Measurements from ENCODE around the gene GAS6.

The GAS6 gene

DNA sequence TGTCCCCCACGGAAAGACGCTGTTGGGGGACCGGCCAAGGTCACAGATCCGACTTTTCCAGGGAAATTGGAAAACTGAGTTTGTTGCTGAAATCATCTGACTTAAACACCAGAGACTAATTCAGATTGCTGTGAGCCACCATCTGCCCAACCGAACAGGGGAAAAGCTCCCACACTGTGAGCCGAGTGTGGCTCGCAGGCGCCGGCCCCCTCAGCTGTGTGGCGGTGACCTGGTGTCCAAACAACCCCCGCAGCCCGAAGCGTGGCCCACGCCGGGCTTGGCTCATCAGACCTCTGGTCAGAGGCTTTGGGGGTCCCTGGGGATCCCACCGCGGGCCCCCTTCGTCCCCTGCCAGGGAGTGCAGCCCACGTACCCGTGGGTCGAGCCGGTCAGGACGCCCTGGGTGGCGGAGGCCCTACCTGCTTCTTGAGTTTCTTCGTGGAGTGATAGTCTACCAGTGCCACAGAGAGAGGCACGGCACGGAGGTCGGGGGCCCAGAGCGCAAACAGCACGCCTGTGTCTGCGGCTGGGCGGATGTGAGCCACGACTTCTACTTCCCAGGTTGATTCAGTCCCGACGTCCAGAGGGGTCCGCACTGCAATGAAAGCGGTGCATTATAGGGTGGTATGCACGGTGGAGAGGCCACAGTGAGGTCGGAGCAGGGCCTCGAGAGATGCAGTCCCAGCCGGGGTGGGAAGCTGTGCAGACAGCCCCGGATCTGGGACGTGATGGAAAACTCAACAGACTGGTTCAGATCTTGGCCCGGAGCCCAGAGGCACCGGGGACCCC lies 40.7 kb downstream of the GAS6 start:
- no peaks in the 10 kb centered on the region for H3K27me3 ChIP-seq (replicated peaks)
- in situ Hi-C loops (cut with HindIII; ENCODE audit: low pct_ligation_motif_present, low sequenced_read_pairs): no loop called here
- H3K4me3 ChIP-seq (ENCODE audit: low read depth, low read length): no peak overlapping the region
- no peak for DNase-seq
- TF ChIP-seq, protein P1, sequence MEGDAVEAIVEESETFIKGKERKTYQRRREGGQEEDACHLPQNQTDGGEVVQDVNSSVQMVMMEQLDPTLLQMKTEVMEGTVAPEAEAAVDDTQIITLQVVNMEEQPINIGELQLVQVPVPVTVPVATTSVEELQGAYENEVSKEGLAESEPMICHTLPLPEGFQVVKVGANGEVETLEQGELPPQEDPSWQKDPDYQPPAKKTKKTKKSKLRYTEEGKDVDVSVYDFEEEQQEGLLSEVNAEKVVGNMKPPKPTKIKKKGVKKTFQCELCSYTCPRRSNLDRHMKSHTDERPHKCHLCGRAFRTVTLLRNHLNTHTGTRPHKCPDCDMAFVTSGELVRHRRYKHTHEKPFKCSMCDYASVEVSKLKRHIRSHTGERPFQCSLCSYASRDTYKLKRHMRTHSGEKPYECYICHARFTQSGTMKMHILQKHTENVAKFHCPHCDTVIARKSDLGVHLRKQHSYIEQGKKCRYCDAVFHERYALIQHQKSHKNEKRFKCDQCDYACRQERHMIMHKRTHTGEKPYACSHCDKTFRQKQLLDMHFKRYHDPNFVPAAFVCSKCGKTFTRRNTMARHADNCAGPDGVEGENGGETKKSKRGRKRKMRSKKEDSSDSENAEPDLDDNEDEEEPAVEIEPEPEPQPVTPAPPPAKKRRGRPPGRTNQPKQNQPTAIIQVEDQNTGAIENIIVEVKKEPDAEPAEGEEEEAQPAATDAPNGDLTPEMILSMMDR (IDR thresholded peaks at IDR 0.05; ENCODE audit: low read depth, low read length, missing control alignments): no peak
- H3K36me3 ChIP-seq (replicated peaks): no peaks in the 10 kb centered on the region
- H3K27ac ChIP-seq: no peak overlapping the region

DNA sequence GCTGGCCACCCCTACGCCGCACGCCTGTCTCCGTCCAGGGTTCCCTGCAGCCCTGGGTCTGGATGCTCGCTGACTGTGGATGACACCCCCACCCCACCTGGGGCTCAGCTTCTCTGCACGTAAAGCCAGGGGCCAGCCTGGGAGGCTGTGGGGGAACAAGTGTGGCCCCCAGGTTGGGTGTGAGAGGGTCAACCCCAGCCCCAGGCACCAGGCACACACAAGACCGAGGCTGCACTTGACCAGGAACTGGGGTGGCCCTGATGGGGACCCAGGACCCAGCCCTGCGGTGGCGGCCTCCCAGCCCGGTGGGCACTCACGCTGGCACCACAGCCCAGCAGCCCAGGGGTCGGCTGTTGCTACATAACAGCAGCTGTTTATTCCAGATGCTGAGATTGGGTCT lies 41.6 kb downstream of the GAS6 start:
- Histone ChIP-seq H3K36me3 (replicated peaks) (no peaks in the 10 kb centered on the region), H3K27me3 (replicated peaks) (no peaks in the 10 kb centered on the region), H3K27ac (no peak overlapping the region)

DNA sequence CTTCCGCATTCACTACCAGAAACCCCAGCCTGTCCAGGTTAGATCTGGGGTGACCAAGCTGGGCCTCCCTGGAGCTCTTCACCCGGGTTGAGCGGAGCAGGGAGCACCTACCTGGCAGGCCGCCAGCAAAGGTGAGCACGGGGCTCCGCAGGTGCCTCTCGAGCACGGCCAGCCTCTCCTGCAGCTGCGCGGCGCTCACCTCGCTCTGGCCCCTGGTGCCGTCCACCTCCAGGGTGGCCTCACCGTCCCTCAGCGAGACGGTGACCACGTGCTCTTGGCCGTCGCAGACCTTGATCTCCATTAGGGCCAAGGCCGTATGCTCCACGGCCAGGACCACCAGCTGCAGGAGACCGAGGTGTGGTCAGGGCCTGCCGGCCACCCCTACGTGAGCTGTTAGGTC lies 42.0 kb downstream of the GAS6 start:
- H3K4me3 ChIP-seq (ENCODE audit: low read depth, low read length): no peak overlapping the region
- DNase-seq: no peak
- TF ChIP-seq, protein P1 (IDR thresholded peaks at IDR 0.05; ENCODE audit: low read depth, low read length, missing control alignments): no peak
- peak overlapping the region; percentile 90 for H3K27ac ChIP-seq
- H3K36me3 ChIP-seq (replicated peaks): no peaks in the 10 kb centered on the region
- in situ Hi-C loops (cut with HindIII; ENCODE audit: low pct_ligation_motif_present, low sequenced_read_pairs): no loop called here
- H3K27me3 ChIP-seq (replicated peaks): no peaks in the 10 kb centered on the region

More for the DNA sequence above, 41.6 kb downstream of the GAS6 start:
- TF ChIP-seq, protein P1 (IDR thresholded peaks at IDR 0.05; ENCODE audit: low read depth, low read length, missing control alignments): no peak
- in situ Hi-C loops (cut with HindIII; ENCODE audit: low pct_ligation_motif_present, low sequenced_read_pairs): no loop called here
- H3K4me3 ChIP-seq (ENCODE audit: low read depth, low read length): no peak overlapping the region
- DNase-seq: no peak

DNA sequence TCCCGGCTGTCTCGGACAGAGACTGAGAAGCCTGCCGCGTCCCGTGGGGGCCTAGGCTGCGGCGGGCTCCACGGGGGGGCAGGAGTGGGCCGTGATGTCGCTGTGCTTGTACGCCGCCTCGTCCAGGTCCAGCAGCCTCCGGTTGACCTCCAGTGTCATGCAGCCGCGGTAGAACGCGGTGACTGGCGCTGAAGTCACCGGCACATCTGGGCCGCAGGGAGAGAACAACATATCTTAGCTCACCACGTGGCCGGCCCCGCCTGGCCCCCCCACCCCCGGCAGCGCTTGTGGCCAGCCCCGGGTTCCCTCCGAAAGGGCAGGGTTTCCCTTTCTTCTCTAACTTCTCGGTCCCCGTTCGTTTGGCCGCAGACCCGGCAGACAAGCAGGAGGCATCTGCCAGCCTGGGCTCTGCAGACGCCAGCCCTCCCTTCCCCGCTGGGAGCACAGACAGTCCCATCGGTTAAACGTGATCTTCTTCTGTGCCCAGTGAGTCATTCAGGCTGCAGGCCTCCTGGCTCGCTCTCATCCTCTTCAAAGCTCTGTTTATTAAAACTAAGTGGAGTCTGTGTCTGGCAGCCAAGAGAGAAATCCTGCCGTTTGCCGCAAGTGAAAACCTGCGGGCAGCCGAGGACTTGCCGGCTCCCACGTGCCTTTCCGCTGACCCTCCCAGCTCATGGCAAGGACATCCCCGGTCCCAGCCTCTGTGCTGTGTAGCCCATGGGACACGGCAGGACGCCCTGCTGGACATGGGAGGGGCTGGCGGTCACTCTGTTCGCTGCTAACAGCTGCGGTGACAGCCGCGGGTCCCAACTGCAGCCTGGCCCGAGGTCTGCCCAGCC lies 42.8 kb downstream of the GAS6 start:
- H3K36me3 ChIP-seq (replicated peaks): no peaks in the 10 kb centered on the region
- peak; percentile 92 for DNase-seq
- in situ Hi-C loops (cut with HindIII; ENCODE audit: low pct_ligation_motif_present, low sequenced_read_pairs): no loop called here
- H3K27ac ChIP-seq: peak overlapping the region; percentile 90
- no peaks in the 10 kb centered on the region for H3K27me3 ChIP-seq (replicated peaks)
- peak overlapping the region; percentile 17 for H3K4me3 ChIP-seq (ENCODE audit: low read depth, low read length)
- TF ChIP-seq, protein P1 (IDR thresholded peaks at IDR 0.05; ENCODE audit: low read depth, low read length, missing control alignments): peak; percentile 45

DNA sequence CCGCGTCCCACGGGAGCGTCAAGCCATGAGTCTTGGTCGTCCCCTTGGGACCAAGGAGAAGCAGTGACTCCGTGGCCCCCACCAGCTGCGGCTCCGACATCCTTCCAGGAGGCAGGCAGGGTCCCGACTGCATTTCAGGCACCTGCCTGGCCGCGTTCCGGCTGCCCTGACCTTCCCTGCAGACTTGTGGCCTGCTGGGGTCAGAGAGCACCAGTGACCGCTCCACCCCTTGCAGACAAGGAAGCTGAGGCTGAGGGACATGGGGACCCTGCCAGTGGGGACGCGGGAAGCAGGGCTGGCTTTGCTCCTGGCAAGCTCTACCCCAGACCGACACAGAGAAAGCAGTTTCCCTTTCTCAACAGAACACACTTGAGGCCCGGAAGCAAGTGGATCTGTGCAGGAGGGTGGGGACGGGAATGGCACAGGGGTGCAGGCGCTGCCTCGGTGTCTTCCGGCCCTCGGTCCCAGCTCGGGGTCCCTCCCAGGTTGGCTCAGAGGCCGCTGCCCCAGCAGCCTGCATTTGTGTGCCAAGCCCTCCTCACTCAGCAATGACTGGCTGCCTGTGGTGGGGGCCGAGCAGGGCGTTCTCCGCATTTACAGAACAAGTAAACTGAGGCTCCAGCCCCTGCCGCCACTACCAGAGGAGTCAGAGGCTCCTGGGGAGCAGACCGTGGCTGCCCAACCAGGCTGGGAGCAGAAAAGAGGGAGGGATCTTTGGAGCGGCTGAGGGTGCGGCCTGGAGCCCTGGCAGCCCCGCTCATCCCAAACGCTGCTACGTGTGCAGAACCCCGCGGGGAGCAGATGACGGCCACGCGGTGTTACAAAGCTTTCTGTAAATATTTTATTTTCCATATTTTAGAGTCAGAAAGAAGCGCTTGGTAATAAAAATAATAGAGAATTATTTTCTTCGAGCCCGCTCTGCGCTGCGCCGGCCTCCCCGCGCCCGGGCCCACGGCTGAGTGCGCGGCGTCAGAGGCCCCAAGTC lies 43.9 kb downstream of the GAS6 start:
- no peaks in the 10 kb centered on the region for H3K36me3 ChIP-seq (replicated peaks)
- peak overlapping the region; percentile 90 for H3K27ac ChIP-seq
- no peak overlapping the region for H3K4me3 ChIP-seq (ENCODE audit: low read depth, low read length)
- no peaks in the 10 kb centered on the region for H3K27me3 ChIP-seq (replicated peaks)
- no peak for DNase-seq
- TF ChIP-seq, protein P1 (IDR thresholded peaks at IDR 0.05; ENCODE audit: low read depth, low read length, missing control alignments): no peak
- in situ Hi-C loops (cut with HindIII; ENCODE audit: low pct_ligation_motif_present, low sequenced_read_pairs): no loop called here

All from brain microvascular endothelial cell (primary cell).